Upper lobe of left lung (tissue), 4 donors: ENCODE data around the gene GNB1L.

ENCODE experiments used
- CTCF ChIP-seq, 6 experiments: fragments of 450-650 bp in 4 of 6; fragments of 200-600 bp in 2 of 6; sonication (generic) in 2 of 6; IDR thresholded peaks; one replicate each; pipeline ENCODE4 v1.5.1; 2016 to 2019; ENCODE audit warnings: antibody characterized with exemption in 6 of 6
- POLR2AphosphoS5 ChIP-seq, 2 donors: sonication (generic); formaldehyde crosslinking; IDR thresholded peaks; one replicate each; pipeline ENCODE4 v1.5.1; 2017; ENCODE audit warnings: antibody characterized with exemption in 2 of 2

- TF ChIP-seq POLR2AphosphoS5 (IDR thresholded peaks at IDR 0.05) (no peak), CTCF (IDR thresholded peaks at IDR 0.05) (no peak)
Measured at GRCh38 chr22:19819208-19819910, 35.3 kb downstream of the GNB1L start.
